ENCODE data around the gene TAF4. TPM values are rescaled to one million over a fixed set of nuclear protein-coding genes. Genes with fewer than 3 reads are reported as not detected.

Gene TAF4
- total and polyA plus RNA-seq, 2 of the 13 experiments (the other 11 are each of a cell fraction or from before 2014, with no cell fraction given), result 5.9 to 12.0 TPM

DNA sequence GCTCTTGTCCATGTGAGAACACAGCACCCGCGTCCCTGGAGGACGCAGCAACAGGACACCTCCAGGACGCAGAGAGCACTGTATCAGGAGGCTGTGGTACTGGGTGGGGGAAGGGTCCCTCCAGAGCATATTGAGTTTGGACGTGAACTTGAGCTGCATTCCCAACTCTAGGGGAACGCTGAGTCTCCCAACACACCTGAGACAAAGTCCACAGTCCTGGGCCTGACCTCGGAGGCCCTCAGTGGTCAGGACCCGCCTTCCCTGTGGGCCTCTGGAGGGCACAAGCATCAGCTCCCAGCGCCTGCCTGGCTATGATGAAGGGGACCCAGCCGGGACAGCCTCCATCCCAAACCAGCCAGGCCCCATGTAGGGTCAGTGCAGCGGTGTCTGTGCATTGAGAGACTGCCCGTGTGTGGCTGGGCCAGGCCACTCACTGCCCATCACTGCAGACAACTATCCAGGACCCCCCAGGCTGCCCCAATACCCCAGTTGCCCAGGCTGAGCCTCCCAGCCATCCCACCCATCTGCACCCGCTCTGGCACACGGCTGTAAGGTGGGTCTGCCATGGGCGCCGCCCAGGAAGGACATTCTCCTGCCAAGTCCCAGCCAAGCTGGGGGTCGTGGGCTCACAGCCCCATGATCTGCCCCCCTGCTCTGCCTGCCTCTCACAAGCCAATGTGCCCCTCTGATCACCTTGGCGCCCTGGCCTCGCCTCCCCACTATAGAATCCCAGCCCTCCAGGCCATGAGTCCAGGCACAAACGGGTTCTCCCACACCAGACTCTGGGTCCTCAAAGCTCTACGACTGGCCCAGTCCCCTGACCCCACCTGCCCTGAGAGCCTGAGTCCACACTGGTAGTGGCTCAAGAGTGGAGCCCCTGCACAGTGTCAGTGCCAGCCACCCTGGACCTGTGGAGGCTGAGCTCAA lies 115.7 kb downstream of the TAF4 start (continued):
- TF ChIP-seq, protein P1, sequence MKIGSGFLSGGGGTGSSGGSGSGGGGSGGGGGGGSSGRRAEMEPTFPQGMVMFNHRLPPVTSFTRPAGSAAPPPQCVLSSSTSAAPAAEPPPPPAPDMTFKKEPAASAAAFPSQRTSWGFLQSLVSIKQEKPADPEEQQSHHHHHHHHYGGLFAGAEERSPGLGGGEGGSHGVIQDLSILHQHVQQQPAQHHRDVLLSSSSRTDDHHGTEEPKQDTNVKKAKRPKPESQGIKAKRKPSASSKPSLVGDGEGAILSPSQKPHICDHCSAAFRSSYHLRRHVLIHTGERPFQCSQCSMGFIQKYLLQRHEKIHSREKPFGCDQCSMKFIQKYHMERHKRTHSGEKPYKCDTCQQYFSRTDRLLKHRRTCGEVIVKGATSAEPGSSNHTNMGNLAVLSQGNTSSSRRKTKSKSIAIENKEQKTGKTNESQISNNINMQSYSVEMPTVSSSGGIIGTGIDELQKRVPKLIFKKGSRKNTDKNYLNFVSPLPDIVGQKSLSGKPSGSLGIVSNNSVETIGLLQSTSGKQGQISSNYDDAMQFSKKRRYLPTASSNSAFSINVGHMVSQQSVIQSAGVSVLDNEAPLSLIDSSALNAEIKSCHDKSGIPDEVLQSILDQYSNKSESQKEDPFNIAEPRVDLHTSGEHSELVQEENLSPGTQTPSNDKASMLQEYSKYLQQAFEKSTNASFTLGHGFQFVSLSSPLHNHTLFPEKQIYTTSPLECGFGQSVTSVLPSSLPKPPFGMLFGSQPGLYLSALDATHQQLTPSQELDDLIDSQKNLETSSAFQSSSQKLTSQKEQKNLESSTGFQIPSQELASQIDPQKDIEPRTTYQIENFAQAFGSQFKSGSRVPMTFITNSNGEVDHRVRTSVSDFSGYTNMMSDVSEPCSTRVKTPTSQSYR (CRISPR knock-in tag; IDR thresholded peaks at IDR 0.05; ENCODE audit: borderline replicate concordance), result peak; percentile 90
- TF ChIP-seq GATAD2A (CRISPR knock-in tag; IDR thresholded peaks at IDR 0.05), result no peak
- TF ChIP-seq NR2F6 (IDR thresholded peaks at IDR 0.05), result peak; percentile 31; the same call in 1 of the 2 replicates
- TF ChIP-seq NR2F6 (CRISPR knock-in tag; IDR thresholded peaks at IDR 0.05), result peak; percentile 18; the same call in 1 of the 2 replicates
- 0 out of 2 replicates have a peak, but pooled peaks have one; percentile 27 for TF ChIP-seq SP4 (CRISPR knock-in tag; IDR thresholded peaks at IDR 0.05)
- TF ChIP-seq ZNF75D (CRISPR knock-in tag; IDR thresholded peaks at IDR 0.05; ENCODE audit: borderline replicate concordance), result no peak
- TF ChIP-seq MTERF4 (CRISPR knock-in tag; IDR thresholded peaks at IDR 0.05), result no peak
- TF ChIP-seq SNRNP70 (IDR thresholded peaks at IDR 0.05; ENCODE audit: low read depth, low read length), result no peak
- peak; percentile 35; the same call in 1 of the 2 replicates for TF ChIP-seq PAXIP1 (CRISPR knock-in tag; conservative IDR thresholded peaks at IDR 0.05)
- TF ChIP-seq EED (CRISPR knock-in tag; IDR thresholded peaks at IDR 0.05), result peak; percentile 47; the same call in 1 of the 2 replicates
- TF ChIP-seq DNMT1 (CRISPR knock-in tag; IDR thresholded peaks at IDR 0.05), result 0 out of 2 replicates have a peak, but pooled peaks have one; percentile 17
- TF ChIP-seq HIVEP1 (CRISPR knock-in tag; IDR thresholded peaks at IDR 0.05), result no peak
- TF ChIP-seq ZMYM3 (CRISPR knock-in tag; IDR thresholded peaks at IDR 0.05), result 0 out of 2 replicates have a peak, but pooled peaks have one; percentile 38
- peak; percentile 76; the same call in 1 of the 2 replicates for TF ChIP-seq MIER2 (CRISPR knock-in tag; IDR thresholded peaks at IDR 0.05)
- no peak for TF ChIP-seq PCBP1 (IDR thresholded peaks at IDR 0.05; ENCODE audit: borderline replicate concordance, low read depth, low read length)
- TF ChIP-seq MTA3 (CRISPR knock-in tag; IDR thresholded peaks at IDR 0.05), result no peak
- TF ChIP-seq ZNF12 (CRISPR knock-in tag; IDR thresholded peaks at IDR 0.05), result no peak
- no peak for TF ChIP-seq ZNF317 (CRISPR knock-in tag; IDR thresholded peaks at IDR 0.05)
- TF ChIP-seq NCOR1 (IDR thresholded peaks at IDR 0.05; ENCODE audit: borderline replicate concordance, low read length), result peak; percentile 60
- TF ChIP-seq XBP1 (CRISPR knock-in tag; IDR thresholded peaks at IDR 0.05), result no peak
- TF ChIP-seq RXRB (CRISPR knock-in tag; IDR thresholded peaks at IDR 0.05; ENCODE audit: borderline replicate concordance), result peak; percentile 56; the same call in 1 of the 2 replicates
- TF ChIP-seq RORA (CRISPR knock-in tag; IDR thresholded peaks at IDR 0.05), result no peak
- TF ChIP-seq SMARCC2 (IDR thresholded peaks at IDR 0.05), result no peak
- peak; percentile 72 for TF ChIP-seq RARA (CRISPR knock-in tag; IDR thresholded peaks at IDR 0.05)

Measured in HepG2 (cell line).